Fibroblast of villous mesenchyme (primary cell): ENCODE data around the gene CASTOR1. TPM values are rescaled to one million over a fixed set of nuclear protein-coding genes. Genes with fewer than 3 reads are reported as not detected.
A peak's percentile ranks its signal among the peaks of the same experiment; 100 is the strongest.

Experiments used
- DNase-seq: peaks from one replicate; pipeline ENCODE4 v3.0.0-alpha.2; 2010; ENCODE audit warnings: low read depth
- H3K4me3 ChIP-seq: 2 replicates; pipeline ENCODE4 v1.5.1; 2011; ENCODE audit warnings: low read depth, mild to moderate bottlenecking, low read length
- total RNA-seq: library from RNA; depleted of rRNA; stranded (reverse); fragments of >200 nt; gene quantifications from 2 replicates; pipeline ENCODE4 v1.2.3, GENCODE V29; 2012
- TF ChIP-seq, protein P1 (sequence below): IDR thresholded peaks from 2 replicates; pipeline ENCODE4 v1.5.1; 2012; ENCODE audit warnings: low read depth, mild to moderate bottlenecking, low read length; ENCODE audit not compliant: insufficient read depth

The CASTOR1 gene
- total RNA-seq, 1 donor = 4.3 TPM

DNA sequence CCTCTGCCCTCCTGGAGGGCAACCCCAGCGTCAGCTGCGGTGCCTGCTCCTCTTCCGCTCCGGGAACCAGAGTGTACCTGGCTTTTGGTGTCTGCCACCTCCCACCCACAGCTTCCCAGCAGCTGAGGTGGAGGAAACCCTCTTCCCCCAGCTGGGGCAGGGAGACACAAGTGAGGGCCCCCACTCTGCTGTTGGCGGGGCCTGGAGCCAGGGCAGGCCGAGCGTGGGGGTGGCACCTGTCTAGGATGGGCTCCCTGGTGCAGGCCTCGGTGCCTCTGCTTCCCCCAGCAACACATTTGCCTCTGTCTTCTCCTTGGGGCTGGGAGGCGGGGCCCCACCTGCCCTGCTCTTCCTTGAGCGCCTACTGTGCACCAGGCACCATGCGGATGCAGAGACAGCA, 29.0 kb downstream of the CASTOR1 start:
- TF ChIP-seq, protein P1, sequence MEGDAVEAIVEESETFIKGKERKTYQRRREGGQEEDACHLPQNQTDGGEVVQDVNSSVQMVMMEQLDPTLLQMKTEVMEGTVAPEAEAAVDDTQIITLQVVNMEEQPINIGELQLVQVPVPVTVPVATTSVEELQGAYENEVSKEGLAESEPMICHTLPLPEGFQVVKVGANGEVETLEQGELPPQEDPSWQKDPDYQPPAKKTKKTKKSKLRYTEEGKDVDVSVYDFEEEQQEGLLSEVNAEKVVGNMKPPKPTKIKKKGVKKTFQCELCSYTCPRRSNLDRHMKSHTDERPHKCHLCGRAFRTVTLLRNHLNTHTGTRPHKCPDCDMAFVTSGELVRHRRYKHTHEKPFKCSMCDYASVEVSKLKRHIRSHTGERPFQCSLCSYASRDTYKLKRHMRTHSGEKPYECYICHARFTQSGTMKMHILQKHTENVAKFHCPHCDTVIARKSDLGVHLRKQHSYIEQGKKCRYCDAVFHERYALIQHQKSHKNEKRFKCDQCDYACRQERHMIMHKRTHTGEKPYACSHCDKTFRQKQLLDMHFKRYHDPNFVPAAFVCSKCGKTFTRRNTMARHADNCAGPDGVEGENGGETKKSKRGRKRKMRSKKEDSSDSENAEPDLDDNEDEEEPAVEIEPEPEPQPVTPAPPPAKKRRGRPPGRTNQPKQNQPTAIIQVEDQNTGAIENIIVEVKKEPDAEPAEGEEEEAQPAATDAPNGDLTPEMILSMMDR = no peak
- no peak overlapping the region for H3K4me3 ChIP-seq
- DNase-seq = no peak

DNA sequence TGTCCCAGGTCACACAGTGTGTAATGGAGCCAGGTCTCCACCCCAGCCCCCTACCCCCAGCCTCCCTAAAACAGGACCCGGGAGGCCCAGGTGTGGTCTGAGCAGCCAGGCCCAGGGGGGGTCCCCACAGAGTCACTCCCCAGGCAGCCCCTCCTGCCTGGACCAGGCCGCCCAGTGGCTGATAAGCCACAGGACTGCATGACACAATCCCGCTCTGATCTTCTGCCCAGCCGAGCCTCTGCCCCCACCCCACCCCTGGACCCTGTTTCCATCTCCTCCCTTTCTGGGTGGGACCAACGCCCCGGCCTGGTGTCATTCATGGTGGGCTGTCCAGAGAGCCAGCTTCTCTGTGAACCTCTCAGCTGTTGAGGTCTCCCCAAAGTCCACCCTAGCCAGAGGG, 35.0 kb downstream of the CASTOR1 start:
- H3K4me3 ChIP-seq = no peak overlapping the region
- TF ChIP-seq, protein P1 = no peak
- DNase-seq = no peak

DNA sequence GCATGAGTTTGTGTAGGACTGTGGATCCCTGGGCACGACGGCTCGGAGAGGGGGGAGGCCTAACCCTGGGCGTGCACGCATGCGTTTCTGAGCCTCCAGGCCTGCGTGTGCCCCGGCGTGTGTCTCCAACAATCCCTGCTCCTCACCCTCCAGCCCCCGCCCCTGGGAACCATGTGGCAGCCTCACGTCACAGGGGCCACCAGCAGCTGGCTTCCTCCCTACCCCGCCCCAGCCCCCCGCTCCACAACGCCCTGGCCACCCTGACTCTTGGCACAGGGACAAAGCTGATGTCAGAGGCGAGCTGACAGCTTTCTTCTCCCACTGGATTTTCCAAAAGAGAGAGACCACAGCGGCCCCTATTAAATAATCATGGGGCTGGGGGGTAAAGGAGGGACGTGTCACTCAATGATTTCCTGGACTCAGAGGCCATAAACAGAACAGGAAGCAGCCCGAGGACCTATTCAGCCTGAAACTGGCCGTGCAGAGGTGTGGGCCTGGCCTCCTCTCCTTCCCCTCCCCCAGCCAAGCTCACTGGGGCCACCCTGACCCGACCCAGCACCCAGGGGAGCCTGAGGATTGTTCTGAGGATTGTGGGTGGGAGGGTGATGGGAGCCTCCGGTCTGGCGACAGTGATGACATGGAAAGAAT, 36.0 kb downstream of the CASTOR1 start:
- peak; percentile 78 for DNase-seq
- H3K4me3 ChIP-seq = no peak overlapping the region
- TF ChIP-seq, protein P1 = no peak

DNA sequence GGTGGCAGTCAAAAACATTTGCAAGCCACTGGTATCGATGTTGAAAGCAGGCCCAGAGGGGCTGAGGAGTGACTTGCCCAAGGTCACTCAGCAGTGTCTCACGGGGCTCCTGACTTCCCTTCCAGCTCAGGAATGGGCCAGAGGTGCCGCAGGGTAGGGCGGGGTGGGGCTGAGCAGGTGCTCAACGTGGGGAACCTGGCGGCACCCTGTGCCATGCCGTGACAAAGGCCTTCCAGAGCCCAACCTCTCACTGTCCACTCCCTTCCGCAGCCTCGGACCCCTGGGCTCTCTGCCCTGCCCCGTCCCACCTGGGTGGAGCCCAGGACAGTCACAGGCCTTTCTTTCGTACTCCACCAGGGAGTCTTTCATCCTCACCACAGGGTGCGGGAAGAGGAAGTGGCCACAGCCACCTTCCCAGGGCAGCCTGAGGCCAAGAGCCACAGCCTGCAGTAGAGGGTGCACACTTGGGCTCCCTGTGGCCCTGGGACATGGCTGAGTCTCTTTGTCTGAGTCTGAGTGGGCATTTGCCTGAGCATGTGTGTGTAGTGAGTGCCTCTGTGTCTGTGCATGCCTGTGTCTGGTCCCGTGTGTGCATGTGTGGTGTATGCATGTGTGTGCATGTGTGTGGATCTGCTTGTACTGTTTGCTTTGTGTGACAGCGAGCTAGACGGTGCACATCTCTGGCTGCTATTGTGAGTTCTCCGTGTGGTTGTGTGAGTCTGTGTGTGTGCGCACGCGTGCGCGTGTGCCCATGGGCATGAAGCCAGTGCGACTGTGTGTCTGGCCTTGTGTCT, 36.7 kb downstream of the CASTOR1 start:
- TF ChIP-seq, protein P1 = no peak
- no peak overlapping the region for H3K4me3 ChIP-seq
- no peak for DNase-seq

DNA sequence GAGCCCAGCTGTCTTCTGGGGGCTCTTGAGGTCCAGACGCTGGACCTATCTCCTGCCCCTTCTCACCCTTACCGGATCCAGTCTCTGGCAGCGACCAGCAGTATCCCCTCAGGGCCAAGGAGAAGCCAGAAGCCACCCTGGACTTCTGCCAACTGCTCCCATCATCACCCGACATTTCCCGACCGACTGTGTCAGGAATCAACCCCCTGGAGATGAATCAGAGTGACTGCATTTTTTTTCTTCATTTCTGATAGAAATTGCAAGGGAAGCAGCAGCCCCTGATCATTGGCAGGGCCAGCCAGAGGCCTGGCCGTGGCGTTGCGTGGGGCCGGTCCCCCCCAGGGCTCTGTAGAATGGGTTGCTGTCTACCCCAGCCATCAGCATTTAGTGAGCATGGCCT, 37.6 kb downstream of the CASTOR1 start:
- TF ChIP-seq, protein P1 = no peak
- no peak overlapping the region for H3K4me3 ChIP-seq
- DNase-seq = no peak

DNA sequence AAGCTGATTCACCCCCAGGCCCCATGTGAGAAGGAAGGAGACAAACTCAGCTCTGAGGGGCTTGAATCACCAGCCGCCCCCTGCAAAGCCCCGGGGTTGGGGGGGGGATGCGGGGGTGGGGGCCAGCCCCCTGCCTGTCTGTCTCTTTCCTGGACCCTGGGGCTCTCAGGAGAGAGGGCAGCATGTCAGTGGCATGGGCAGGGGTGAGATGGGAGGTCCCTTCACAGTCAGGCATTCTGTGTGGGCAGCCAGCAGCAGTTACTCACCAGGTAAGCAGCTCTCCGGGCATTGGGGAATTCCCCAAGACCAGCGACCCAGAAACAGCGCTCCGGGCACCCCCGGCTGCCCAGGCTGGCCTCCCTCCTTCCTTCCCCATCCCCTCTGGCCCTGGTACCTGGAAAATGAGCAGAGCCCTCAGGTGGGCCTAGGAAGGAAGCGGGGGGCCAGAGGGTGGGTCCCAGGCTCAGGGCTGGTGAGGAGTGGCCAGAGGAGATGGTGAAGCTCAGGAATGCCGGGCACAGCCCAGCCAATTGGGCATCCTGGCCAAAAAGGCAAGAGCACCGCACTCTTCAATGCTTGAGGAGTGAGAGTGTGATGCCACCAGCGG, 38.5 kb downstream of the CASTOR1 start:
- no peak for DNase-seq
- TF ChIP-seq, protein P1 = no peak
- H3K4me3 ChIP-seq = no peak overlapping the region
